A673 (cell line): ENCODE data around the gene RSRP1.
"Not testable (repeated sequence)": the region's sequence is repeated elsewhere in the genome, so short reads cannot be mapped to it uniquely, and the experiment has no call there.

Experiments
- CTCF ChIP-seq: fragments of 300-800, 200-600 bp; sonication (generic); conservative IDR thresholded peaks from 2 replicates; pipeline ENCODE4 v1.5.1; 2017; ENCODE audit warnings: low read depth, mild to moderate bottlenecking, antibody characterized with exemption, low read length, moderate library complexity, mixed read lengths
- EZH2 ChIP-seq: fragments of 200-600 bp; sonication (generic); IDR thresholded peaks from 2 replicates; pipeline ENCODE4 v1.6.1; 2017; ENCODE audit warnings: borderline replicate concordance, low read depth, mild to moderate bottlenecking, mixed read lengths, antibody characterized with exemption, low read length; ENCODE audit not compliant: poor library complexity, severe bottlenecking

- peak; percentile 38 for TF ChIP-seq CTCF
- not testable (repeated sequence) for TF ChIP-seq EZH2
Measured at GRCh38 chr1:25259813-25260212, 12.6 kb upstream of the RSRP1 start.
